GM12878 (cell line): Measurements from ENCODE around the gene ADGRG1. TPM values are rescaled to one million over a fixed set of nuclear protein-coding genes. Genes with fewer than 3 reads are reported as not detected.

ENCODE experiments used
- ATAC-seq: fragments of 200-7000 bp; cut with Tn5 transposase; 3 replicates; pipeline ENCODE4 v1.9.1; 2020; ENCODE audit warnings: mild to moderate bottlenecking, moderate library complexity
- BruUV-seq: library from RNA; stranded (reverse); fragments of 400-500 nt; replicated peaks from 2 replicates; lab custom pipeline; 2021; lab: Mats Ljungman, UMichigan
- CTCF ChIA-PET: fragments of 300-600 bp; sonication (Branson Sonifier 250); formaldehyde crosslinking; extraction: SDS; loops from one replicate; lab custom pipeline; 2021; ENCODE audit warnings: inconsistent platforms; lab: Yijun Ruan, JAX
- POLR2A ChIA-PET: fragments of 350-600 bp; formaldehyde crosslinking; extraction: SDS; loops from one replicate; lab custom pipeline; 2021; ENCODE audit warnings: inconsistent platforms; lab: Charles Lee
- RAD21 ChIA-PET: fragments of 300-600 bp; sonication (Branson Sonifier 250); formaldehyde crosslinking; loops from one replicate; lab custom pipeline; 2023; ENCODE audit warnings: antibody characterized with exemption; ENCODE audit not compliant: unreplicated experiment; lab: Charles Lee
- SMC1A ChIA-PET: fragments of 300-600 bp; sonication (Branson Sonifier 250); formaldehyde crosslinking; loops from one replicate; lab custom pipeline; 2023; ENCODE audit not compliant: unreplicated experiment, uncharacterized antibody; lab: Charles Lee
- DNase-seq: peaks from one replicate; pipeline ENCODE4 v3.0.0-alpha.2; 2011; ENCODE audit warnings: low read depth, low spot score
- FAIRE-seq: peaks from 3 replicates; lab custom pipeline; 2011; peaks lifted over from hg19 to GRCh38; lab: Jason Lieb, UNC
- H2AFZ ChIP-seq: 2 replicates; pipeline ENCODE4 v1.6.0; 2011; ENCODE audit warnings: low read depth, low read length, control low read depth; ENCODE audit not compliant: control insufficient read depth
- H3K27ac ChIP-seq: 2 replicates; pipeline ENCODE4 v1.5.1; 2011; ENCODE audit warnings: control low read depth; ENCODE audit not compliant: control insufficient read depth, insufficient read depth
- H3K27me3 ChIP-seq, 2 experiments: replicated peaks in 1 of 2; 2 replicates each; pipeline versions ENCODE4 v1.6.0 to v1.6.1; 2011; ENCODE audit warnings: low read length in 1 of 2; ENCODE audit not compliant: control insufficient read depth in 2 of 2, insufficient read depth in 2 of 2
- H3K36me3 ChIP-seq, 2 experiments: 2 replicates each; pipeline ENCODE4 v1.5.1; 2011; ENCODE audit warnings: low read length in 1 of 2; ENCODE audit not compliant: control insufficient read depth in 2 of 2, insufficient read depth in 2 of 2
- H3K4me1 ChIP-seq: 2 replicates; pipeline ENCODE4 v1.6.1; 2011; ENCODE audit warnings: mild to moderate bottlenecking, low read length, moderate library complexity, mixed read lengths; ENCODE audit not compliant: control insufficient read depth, insufficient read depth
- H3K4me2 ChIP-seq: 2 replicates; pipeline ENCODE4 v1.6.0; 2011; ENCODE audit warnings: control low read depth; ENCODE audit not compliant: control insufficient read depth, insufficient read depth
- H3K4me3 ChIP-seq: fragments of 200-600 bp; sonication (generic); 2 replicates; pipeline ENCODE4 v1.5.1; 2016
- H3K79me2 ChIP-seq: 2 replicates; pipeline ENCODE4 v1.6.0; 2011; ENCODE audit warnings: low read length; ENCODE audit not compliant: control insufficient read depth, insufficient read depth
- H3K9ac ChIP-seq: 2 replicates; pipeline ENCODE4 v1.8.0; 2011; ENCODE audit warnings: low read length, control low read depth, mixed read lengths; ENCODE audit not compliant: control insufficient read depth, insufficient read depth
- H3K9me3 ChIP-seq: replicated peaks from 3 replicates; pipeline ENCODE4 v1.5.1; 2011; ENCODE audit warnings: mild to moderate bottlenecking, low read length; ENCODE audit not compliant: control insufficient read depth, insufficient read depth
- H4K20me1 ChIP-seq: 2 replicates; pipeline ENCODE4 v1.6.0; 2011; ENCODE audit not compliant: control insufficient read depth, insufficient read depth
- ATF2 ChIP-seq: IDR thresholded peaks from 2 replicates; pipeline ENCODE4 v1.6.1; 2012; ENCODE audit warnings: low read length, inconsistent platforms
- POLR2AphosphoS2 ChIP-seq: IDR thresholded peaks from 2 replicates; pipeline ENCODE4 v1.6.1; 2011; ENCODE audit warnings: low read depth, mild to moderate bottlenecking, low read length, improper control_type of control experiment, moderate library complexity
- ZBTB11 ChIP-seq: fragments of 450-650 bp; formaldehyde crosslinking; IDR thresholded peaks from 2 replicates; pipeline ENCODE4 v1.5.0; 2022; ENCODE audit warnings: mild to moderate bottlenecking, missing genetic modification characterization
- WGBS: methylation state at CpG from one replicate; pipeline ENCODE4 v1.1.6; 2016; ENCODE audit warnings: low lambda C conversion rate; ENCODE audit not compliant: insufficient replicate concordance, insufficient coverage; ENCODE audit errors: missing lambda C conversion rate; 5-methylcytosine and 5-hydroxymethylcytosine counted together
- in situ Hi-C: fragments of 300-500 bp; cut with MboI; formaldehyde crosslinking; loops from 9 replicates; pipeline ENCODE4 v1.14.3; 2018; ENCODE audit warnings: mixed read lengths
- intact Hi-C: fragments of 100-400 bp; cut with micrococcal nuclease; formaldehyde crosslinking; loops from one replicate; pipeline ENCODE4 v1.14.2; 2022; ENCODE audit not compliant: unreplicated experiment
- polyA plus RNA-seq, 11 experiments: library from polyadenylated mRNA; depleted of rRNA in 4 of 11; unstranded in 6 of 11; stranded (reverse) in 5 of 11; fragments of >200 nt; fragmentation: Nextera tagmentation in 4 of 11; fragmentation: Illumina TruSeq in 1 of 11; extraction: Ambion mirVana in 4 of 11; extraction: Trizol in 1 of 11; gene quantifications; 1 replicate in 1 of 11; 2 replicates in 10 of 11; pipeline versions ENCODE4 v1.2.1 to v1.2.3, GENCODE V29; 2011 to 2016; ENCODE audit warnings: inconsistent platforms in 2 of 11, missing spikeins in 2 of 11, low read depth in 1 of 11
- total RNA-seq, 4 experiments: library from RNA; depleted of rRNA in 3 of 4; stranded (reverse); fragments of >200 nt in 3 of 4; fragmentation: Illumina TruSeq in 1 of 4; extraction: Trizol in 1 of 4; gene quantifications; 2 replicates each; pipeline versions ENCODE4 v1.2.1 to v1.2.3, GENCODE V29; 2013 to 2021

The ADGRG1 gene
- total and polyA plus RNA-seq, 10 of the 15 experiments (the other 5 are each of a cell fraction or from before 2014, with no cell fraction given) = 0.07 to 2.0 (median 0.75) TPM

GRCh38 chr16:57676553-57677085 is 48.2 kb downstream of the ADGRG1 start (continued):
- no peak for TF ChIP-seq ZBTB11 (CRISPR knock-in tag)
- no peak for TF ChIP-seq POLR2AphosphoS2

GRCh38 chr16:57677622-57678369 is 49.4 kb downstream of the ADGRG1 start:
- WGBS = 29% methylated on average over 14 of the region's 14 CpGs
- H3K36me3 ChIP-seq = no peaks in the 10 kb centered on the region
- DNase-seq (no peak), FAIRE-seq (no peak), ATAC-seq (no peak; the same call in 2 of the 3 replicates)
- no peak overlapping the region for H3K27ac ChIP-seq
- in situ Hi-C loops (no loop called here), intact Hi-C loops (no loop called here)
- TF ChIP-seq ATF2 = no peak
- H3K4me2 ChIP-seq = no peak overlapping the region
- POLR2A ChIA-PET = no interaction called here
- no peak overlapping the region for H3K4me3 ChIP-seq
- H3K9me3 ChIP-seq = no peaks in the 10 kb centered on the region
- no peaks in the 10 kb centered on the region for H4K20me1 ChIP-seq
- CTCF ChIA-PET = no interaction called here
- SMC1A ChIA-PET = no interaction called here
- RAD21 ChIA-PET = no interaction called here
- H3K4me1 ChIP-seq = no peaks in the 10 kb centered on the region
- no peaks in the 10 kb centered on the region for H3K79me2 ChIP-seq
- no TSS peak for BruUV-seq
- H3K9ac ChIP-seq = no peak overlapping the region
- H3K27me3 ChIP-seq = peaks cover 0 to 2% of the 10 kb centered on the region in 2 experiments; a peak in 2 of 4 replicates
- H2AFZ ChIP-seq = no peak overlapping the region
